Adrenal gland (tissue), 5 donors: ENCODE measurements around the gene ENPP3.

Experiments
- POLR2A ChIP-seq, 2 donors: fragments of 450-650 bp; IDR thresholded peaks; one replicate each; pipeline ENCODE4 v1.6.1; 2017; ENCODE audit warnings: antibody characterized with exemption in 2 of 2, mild to moderate bottlenecking in 2 of 2, moderate library complexity in 1 of 2
- TF ChIP-seq, protein P1 (sequence below), 6 experiments: fragments of 450-650 bp in 4 of 6; fragments of 200-600 bp in 2 of 6; sonication (generic) in 1 of 6; IDR thresholded peaks; 1 replicate in 5 of 6; 2 replicates in 1 of 6; pipeline versions ENCODE4 v1.5.1 to v1.8.0; 2016 to 2021; ENCODE audit warnings: antibody characterized with exemption in 6 of 6, mild to moderate bottlenecking in 2 of 6, moderate library complexity in 1 of 6
- donor health status: DM: no; HTN: no; CAD: no.

DNA sequence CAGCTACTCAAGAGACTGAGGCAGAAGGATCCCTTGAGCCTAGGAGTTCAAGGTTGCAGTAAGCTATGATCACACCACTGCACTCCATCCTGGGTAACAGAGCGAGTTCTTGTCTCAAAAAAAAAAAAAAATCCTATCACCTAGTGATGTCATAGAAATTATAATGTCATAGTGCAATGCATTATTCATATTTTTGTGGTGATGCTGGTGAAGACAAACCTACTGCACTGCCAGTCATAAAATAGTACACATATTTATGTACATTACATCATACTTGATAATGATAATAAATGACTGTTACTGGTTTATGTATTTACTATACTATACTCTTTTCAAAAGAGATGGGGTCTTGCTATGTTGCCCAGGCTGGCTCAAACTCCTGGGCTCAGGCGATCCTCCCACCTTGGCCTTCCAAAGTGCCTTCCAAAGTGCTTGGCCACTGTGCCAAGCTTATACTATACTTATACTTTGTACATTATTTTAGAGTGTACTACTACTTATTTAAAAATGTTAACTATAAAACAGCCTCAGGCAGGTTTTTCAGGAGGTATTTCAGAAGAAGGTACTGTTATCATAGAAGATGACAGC, 26.6 kb downstream of the ENPP3 start:
- TF ChIP-seq POLR2A (IDR thresholded peaks at IDR 0.05) = no peak
- TF ChIP-seq, protein P1, sequence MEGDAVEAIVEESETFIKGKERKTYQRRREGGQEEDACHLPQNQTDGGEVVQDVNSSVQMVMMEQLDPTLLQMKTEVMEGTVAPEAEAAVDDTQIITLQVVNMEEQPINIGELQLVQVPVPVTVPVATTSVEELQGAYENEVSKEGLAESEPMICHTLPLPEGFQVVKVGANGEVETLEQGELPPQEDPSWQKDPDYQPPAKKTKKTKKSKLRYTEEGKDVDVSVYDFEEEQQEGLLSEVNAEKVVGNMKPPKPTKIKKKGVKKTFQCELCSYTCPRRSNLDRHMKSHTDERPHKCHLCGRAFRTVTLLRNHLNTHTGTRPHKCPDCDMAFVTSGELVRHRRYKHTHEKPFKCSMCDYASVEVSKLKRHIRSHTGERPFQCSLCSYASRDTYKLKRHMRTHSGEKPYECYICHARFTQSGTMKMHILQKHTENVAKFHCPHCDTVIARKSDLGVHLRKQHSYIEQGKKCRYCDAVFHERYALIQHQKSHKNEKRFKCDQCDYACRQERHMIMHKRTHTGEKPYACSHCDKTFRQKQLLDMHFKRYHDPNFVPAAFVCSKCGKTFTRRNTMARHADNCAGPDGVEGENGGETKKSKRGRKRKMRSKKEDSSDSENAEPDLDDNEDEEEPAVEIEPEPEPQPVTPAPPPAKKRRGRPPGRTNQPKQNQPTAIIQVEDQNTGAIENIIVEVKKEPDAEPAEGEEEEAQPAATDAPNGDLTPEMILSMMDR (IDR thresholded peaks at IDR 0.05) = no peak
